Activated naive CD8-positive, alpha-beta T cell treated with anti-CD3 and anti-CD28 coated beads, Interleukin-2, amount 50 U/mL, for 24 hours (primary cell): Measurements from ENCODE around the gene PPFIBP2.

Experiments used
- ATAC-seq: fragments of 150-1000 bp; cut with Tn5 transposase; one replicate; pipeline ENCODE4 v1.10.0; 2021
- DNase-seq: peaks from one replicate; pipeline ENCODE4 v3.0.0; 2021
- H3K27ac Mint-ChIP-seq: one replicate; pipeline ENCODE4 v1.8.0; 2021; ENCODE audit warnings: mild to moderate bottlenecking, mixed read lengths
- H3K27me3 Mint-ChIP-seq: one replicate; pipeline ENCODE4 v1.8.0; 2021; ENCODE audit warnings: mixed read lengths
- H3K36me3 Mint-ChIP-seq: one replicate; pipeline ENCODE4 v1.8.0; 2021; ENCODE audit warnings: low read depth, mixed read lengths
- H3K4me1 Mint-ChIP-seq: one replicate; pipeline ENCODE4 v1.8.0; 2021; ENCODE audit warnings: mixed read lengths
- H3K4me3 Mint-ChIP-seq: one replicate; pipeline ENCODE4 v1.8.0; 2021; ENCODE audit warnings: mild to moderate bottlenecking, moderate library complexity, mixed read lengths
- H3K9me3 Mint-ChIP-seq: one replicate; pipeline ENCODE4 v1.8.0; 2021; ENCODE audit warnings: mixed read lengths

Gene PPFIBP2

GRCh38 chr11:7569044-7569443, 55.2 kb downstream of the PPFIBP2 start:
- Mint-ChIP-seq H3K27me3 (peaks cover 3% of the 10 kb centered on the region), H3K4me1 (peaks cover 2% of the 10 kb centered on the region), H3K27ac (no peak overlapping the region), H3K4me3 (no peak overlapping the region), H3K36me3 (peaks cover 16% of the 10 kb centered on the region), H3K9me3 (no peaks in the 10 kb centered on the region)
- ATAC-seq (no peak), DNase-seq (no peak)

- H3K27ac Mint-ChIP-seq: no peak overlapping the region
- peaks cover 12% of the 10 kb centered on the region for H3K27me3 Mint-ChIP-seq
- H3K36me3 Mint-ChIP-seq: peaks cover 16% of the 10 kb centered on the region
- H3K9me3 Mint-ChIP-seq: no peaks in the 10 kb centered on the region
- H3K4me3 Mint-ChIP-seq: no peak overlapping the region
- DNase-seq: no peak
- ATAC-seq: no peak
- H3K4me1 Mint-ChIP-seq: peaks cover 2% of the 10 kb centered on the region
Observed at GRCh38 chr11:7570241-7570640, 56.4 kb downstream of the PPFIBP2 start.

DNA sequence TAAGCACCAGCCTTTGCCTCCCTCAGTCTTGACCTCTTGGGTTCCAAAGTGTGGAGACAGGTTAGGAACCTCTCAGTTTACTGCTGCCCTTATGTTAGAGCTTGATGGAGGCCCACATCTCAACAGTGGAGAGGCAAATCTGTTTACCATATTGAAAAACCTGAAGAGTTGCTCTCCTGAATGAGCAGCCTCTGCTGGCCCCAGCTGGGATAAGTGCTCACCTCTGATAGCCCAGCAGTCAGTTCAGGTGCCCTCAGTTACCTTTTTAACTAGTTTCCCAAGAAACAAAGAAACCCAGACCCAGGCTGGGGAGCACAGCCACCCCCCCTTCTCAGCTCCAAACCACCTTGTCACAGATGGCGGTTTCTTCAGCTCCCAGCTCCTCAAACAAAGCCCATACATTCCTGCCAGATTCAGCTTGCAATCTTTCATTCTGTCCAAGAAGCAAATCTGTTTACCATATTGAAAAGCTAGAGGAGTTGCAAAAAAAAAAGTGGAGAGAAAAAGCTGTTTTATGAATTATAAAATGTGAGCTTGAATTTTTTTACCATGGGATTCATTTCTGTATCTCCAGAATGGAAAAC, 57.2 kb downstream of the PPFIBP2 start:
- Mint-ChIP-seq H3K4me3 (no peak overlapping the region), H3K9me3 (no peaks in the 10 kb centered on the region), H3K27ac (no peak overlapping the region), H3K27me3 (peaks cover 16% of the 10 kb centered on the region), H3K36me3 (peaks cover 13% of the 10 kb centered on the region), H3K4me1 (peaks cover 9% of the 10 kb centered on the region)
- ATAC-seq: no peak
- DNase-seq: no peak

- no peak overlapping the region for H3K27ac Mint-ChIP-seq
- peaks cover 12% of the 10 kb centered on the region for H3K36me3 Mint-ChIP-seq
- ATAC-seq (no peak), DNase-seq (peak; percentile 36)
- no peaks in the 10 kb centered on the region for H3K9me3 Mint-ChIP-seq
- no peak overlapping the region for H3K4me3 Mint-ChIP-seq
- peaks cover 13% of the 10 kb centered on the region for H3K4me1 Mint-ChIP-seq
- H3K27me3 Mint-ChIP-seq: peaks cover 19% of the 10 kb centered on the region
Observed at GRCh38 chr11:7571640-7572000, 57.8 kb downstream of the PPFIBP2 start.

GRCh38 chr11:7572001-7572712, 58.4 kb downstream of the PPFIBP2 start:
- DNase-seq (no peak), ATAC-seq (no peak)
- Mint-ChIP-seq H3K9me3 (no peaks in the 10 kb centered on the region), H3K27ac (no peak overlapping the region), H3K36me3 (peaks cover 9% of the 10 kb centered on the region), H3K27me3 (peaks cover 24% of the 10 kb centered on the region), H3K4me1 (peaks cover 17% of the 10 kb centered on the region), H3K4me3 (no peak overlapping the region)

DNA sequence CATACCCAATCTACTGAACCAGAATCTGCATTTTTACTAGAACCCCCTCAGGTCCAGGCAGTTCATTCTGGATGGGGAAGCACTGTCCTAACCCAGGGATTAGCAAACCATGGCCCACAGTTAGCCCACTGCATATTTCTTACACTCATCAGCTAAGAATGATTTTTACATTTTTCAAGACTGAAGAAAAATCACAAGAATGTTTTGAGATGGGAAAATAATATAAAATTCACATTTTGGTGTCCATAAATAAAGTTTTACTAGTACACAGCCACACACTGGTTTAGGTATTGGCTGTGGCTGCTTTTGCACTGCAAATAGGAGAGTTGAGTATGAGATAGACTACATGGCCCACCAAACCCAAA, 59.4 kb downstream of the PPFIBP2 start:
- peaks cover 29% of the 10 kb centered on the region for H3K27me3 Mint-ChIP-seq

GRCh38 chr11:7573558-7574296, 59.9 kb downstream of the PPFIBP2 start:
- Mint-ChIP-seq H3K4me3 (no peak overlapping the region), H3K27ac (no peak overlapping the region), H3K4me1 (peaks cover 33% of the 10 kb centered on the region), H3K36me3 (peaks cover 2% of the 10 kb centered on the region), H3K27me3 (peaks cover 35% of the 10 kb centered on the region), H3K9me3 (no peaks in the 10 kb centered on the region)
- ATAC-seq: no peak
- no peak for DNase-seq

More for the DNA sequence above, 59.4 kb downstream of the PPFIBP2 start:
- Mint-ChIP-seq H3K4me3 (no peak overlapping the region), H3K36me3 (peaks cover 3% of the 10 kb centered on the region), H3K9me3 (no peaks in the 10 kb centered on the region), H3K4me1 (peaks cover 28% of the 10 kb centered on the region), H3K27ac (no peak overlapping the region)
- DNase-seq (no peak), ATAC-seq (no peak)

DNA sequence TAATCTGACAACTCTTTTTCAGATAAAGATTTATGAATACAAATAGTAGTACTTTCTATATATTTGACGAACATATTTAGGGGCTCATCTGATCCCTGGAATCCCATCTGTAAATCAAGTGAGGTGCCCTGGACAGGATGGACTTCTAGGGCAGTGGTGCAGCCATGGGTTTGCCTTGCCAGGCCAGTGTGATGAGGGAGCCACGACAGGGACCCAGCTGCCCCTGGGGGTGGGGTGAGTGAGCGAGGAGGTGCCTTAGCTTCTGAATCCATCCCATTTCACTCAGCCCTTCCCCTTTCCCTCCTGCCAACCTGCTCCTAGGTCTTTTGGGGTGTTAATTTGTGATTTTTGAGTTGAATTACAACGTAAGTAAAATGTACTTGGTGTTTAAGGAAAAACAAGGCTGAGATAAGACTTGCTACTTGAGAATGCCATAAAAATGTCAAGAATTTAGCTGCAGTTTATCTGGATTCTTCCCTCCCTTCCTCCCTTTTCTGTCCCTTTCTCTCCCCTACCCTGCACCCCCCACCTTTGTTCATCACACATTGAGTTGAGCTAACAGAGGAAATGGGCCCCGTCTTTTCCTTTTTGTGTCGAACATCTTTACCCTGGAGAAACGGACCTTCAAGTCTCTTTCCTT, 60.8 kb downstream of the PPFIBP2 start:
- no peak overlapping the region for H3K4me3 Mint-ChIP-seq
- DNase-seq (no peak), ATAC-seq (no peak)
- H3K36me3 Mint-ChIP-seq: peaks cover 2% of the 10 kb centered on the region
- peaks cover 37% of the 10 kb centered on the region for H3K27me3 Mint-ChIP-seq
- H3K27ac Mint-ChIP-seq: no peak overlapping the region
- H3K9me3 Mint-ChIP-seq: no peaks in the 10 kb centered on the region
- peaks cover 35% of the 10 kb centered on the region for H3K4me1 Mint-ChIP-seq

- peaks cover 35% of the 10 kb centered on the region for H3K4me1 Mint-ChIP-seq
- no peaks in the 10 kb centered on the region for H3K9me3 Mint-ChIP-seq
- DNase-seq (peak; percentile 52), ATAC-seq (peak; percentile 53)
- peaks cover 41% of the 10 kb centered on the region for H3K27me3 Mint-ChIP-seq
- no peak overlapping the region for H3K27ac Mint-ChIP-seq
- peaks cover 2% of the 10 kb centered on the region for H3K36me3 Mint-ChIP-seq
- no peak overlapping the region for H3K4me3 Mint-ChIP-seq
Observed at GRCh38 chr11:7575841-7576725, 62.3 kb downstream of the PPFIBP2 start.

- Mint-ChIP-seq H3K9me3 (no peaks in the 10 kb centered on the region), H3K4me3 (peak overlapping the region; percentile 19), H3K27me3 (peaks cover 41% of the 10 kb centered on the region), H3K4me1 (peaks cover 34% of the 10 kb centered on the region), H3K27ac (no peak overlapping the region), H3K36me3 (peaks cover 2% of the 10 kb centered on the region)
- DNase-seq (no peak), ATAC-seq (no peak)
Observed at GRCh38 chr11:7576726-7577290, 63.0 kb downstream of the PPFIBP2 start.

- H3K4me1 Mint-ChIP-seq: peaks cover 34% of the 10 kb centered on the region
- DNase-seq: no peak
- peak overlapping the region; percentile 52 for H3K27ac Mint-ChIP-seq
- ATAC-seq: no peak
- H3K9me3 Mint-ChIP-seq: no peaks in the 10 kb centered on the region
- H3K4me3 Mint-ChIP-seq: peak overlapping the region; percentile 19
- H3K27me3 Mint-ChIP-seq: peaks cover 41% of the 10 kb centered on the region
- H3K36me3 Mint-ChIP-seq: peaks cover 2% of the 10 kb centered on the region
Observed at GRCh38 chr11:7577291-7578190, 63.7 kb downstream of the PPFIBP2 start.

DNA sequence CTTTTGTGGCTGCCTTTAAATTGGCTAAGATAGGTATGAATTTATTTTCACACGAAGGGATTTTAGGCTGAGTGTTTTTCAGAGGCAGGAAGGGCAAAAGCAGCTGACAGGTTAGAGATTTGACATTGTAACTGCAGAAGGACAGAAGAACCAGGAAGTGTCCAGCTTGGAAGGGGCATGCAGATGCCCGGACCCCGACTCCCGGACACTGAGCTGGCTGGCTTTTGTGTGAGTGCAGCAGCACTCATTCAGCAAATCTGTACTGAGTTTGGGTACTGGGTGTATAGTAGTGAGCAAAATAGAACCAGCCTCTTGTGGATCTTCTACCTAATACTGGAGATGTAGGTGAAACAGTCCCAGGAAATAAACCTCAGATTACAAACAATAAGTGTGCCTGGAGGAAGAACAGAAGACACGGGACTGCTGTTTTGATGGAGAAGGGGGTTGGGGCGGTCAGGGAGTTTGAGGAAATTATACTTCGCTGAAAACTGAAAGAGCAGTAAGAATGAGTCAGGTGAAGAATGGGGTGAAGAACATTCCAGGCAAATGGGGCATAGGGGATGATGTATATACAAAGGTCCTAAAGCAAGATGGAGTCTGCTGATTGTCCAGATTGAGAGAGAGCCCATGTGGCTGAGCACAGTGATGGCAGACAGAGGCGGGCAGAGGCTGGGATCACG, 64.6 kb downstream of the PPFIBP2 start:
- peak overlapping the region; percentile 52 for H3K27ac Mint-ChIP-seq
- H3K4me1 Mint-ChIP-seq: peaks cover 37% of the 10 kb centered on the region
- no peak for DNase-seq
- no peaks in the 10 kb centered on the region for H3K36me3 Mint-ChIP-seq
- no peaks in the 10 kb centered on the region for H3K9me3 Mint-ChIP-seq
- H3K4me3 Mint-ChIP-seq: no peak overlapping the region
- no peak for ATAC-seq
- peaks cover 41% of the 10 kb centered on the region for H3K27me3 Mint-ChIP-seq
